Astrocyte (in vitro differentiated cells and primary cell): Measurements from ENCODE around the gene MAST2. TPM values are rescaled to one million over a fixed set of nuclear protein-coding genes. Genes with fewer than 3 reads are reported as not detected.

Experiments used
- DNase-seq: peaks from one replicate; pipeline ENCODE4 v3.0.0-alpha.2; 2010; ENCODE audit warnings: low read depth
- FAIRE-seq: peaks from 2 replicates; lab custom pipeline; 2011; peaks lifted over from hg19 to GRCh38; lab: Jason Lieb, UNC
- H2AFZ ChIP-seq: 2 replicates; pipeline ENCODE4 v1.6.0; 2012; ENCODE audit warnings: low read depth, low read length, inconsistent platforms
- H3K27ac ChIP-seq: 2 replicates; pipeline ENCODE4 v1.5.1; 2011; ENCODE audit warnings: low read depth, low read length, inconsistent platforms
- H3K27me3 ChIP-seq: 2 replicates; pipeline ENCODE4 v1.6.0; 2011; ENCODE audit warnings: low read length, inconsistent platforms; ENCODE audit not compliant: insufficient read depth
- H3K36me3 ChIP-seq: 2 replicates; pipeline ENCODE4 v1.5.1; 2011; ENCODE audit warnings: low read length, inconsistent platforms; ENCODE audit not compliant: insufficient read depth
- H3K4me1 ChIP-seq: 2 replicates; pipeline ENCODE4 v1.5.1; 2011; ENCODE audit warnings: low read length, inconsistent platforms; ENCODE audit not compliant: insufficient read depth
- H3K4me2 ChIP-seq: 2 replicates; pipeline ENCODE4 v1.6.0; 2012; ENCODE audit warnings: low read length, inconsistent platforms
- H3K4me3 ChIP-seq: 2 replicates; pipeline ENCODE4 v1.5.1; 2011; ENCODE audit warnings: low read depth, mild to moderate bottlenecking, low read length, inconsistent platforms; ENCODE audit not compliant: insufficient read depth
- H3K79me2 ChIP-seq: 2 replicates; pipeline ENCODE4 v1.6.0; 2012; ENCODE audit warnings: mild to moderate bottlenecking, low read length, inconsistent platforms; ENCODE audit not compliant: insufficient read depth
- H3K9ac ChIP-seq: 2 replicates; pipeline ENCODE4 v1.6.0; 2012; ENCODE audit warnings: mild to moderate bottlenecking, low read length, inconsistent platforms
- H3K9me3 ChIP-seq: 2 replicates; pipeline ENCODE4 v1.5.1; 2012; ENCODE audit warnings: low read depth, mild to moderate bottlenecking, low read length, inconsistent platforms; ENCODE audit not compliant: insufficient read depth
- H4K20me1 ChIP-seq: 2 replicates; pipeline ENCODE4 v1.6.0; 2012; ENCODE audit warnings: low read length, inconsistent platforms; ENCODE audit not compliant: insufficient read depth
- H3K27ac Mint-ChIP-seq: one replicate; pipeline ENCODE4 v1.8.0; 2021; ENCODE audit warnings: mild to moderate bottlenecking, mixed read lengths; ENCODE audit not compliant: unreplicated experiment
- H3K27me3 Mint-ChIP-seq: one replicate; pipeline ENCODE4 v1.8.0; 2021; ENCODE audit warnings: low read depth, mixed read lengths; ENCODE audit not compliant: unreplicated experiment
- H3K36me3 Mint-ChIP-seq: one replicate; pipeline ENCODE4 v1.8.0; 2021; ENCODE audit warnings: low read depth, mixed read lengths; ENCODE audit not compliant: unreplicated experiment
- H3K4me1 Mint-ChIP-seq: one replicate; pipeline ENCODE4 v1.8.0; 2021; ENCODE audit warnings: low read depth, mixed read lengths; ENCODE audit not compliant: unreplicated experiment
- H3K4me3 Mint-ChIP-seq: one replicate; pipeline ENCODE4 v1.8.0; 2021; ENCODE audit warnings: mild to moderate bottlenecking, moderate library complexity, mixed read lengths; ENCODE audit not compliant: unreplicated experiment
- H3K9me3 Mint-ChIP-seq: one replicate; pipeline ENCODE4 v1.8.0; 2021; ENCODE audit warnings: mild to moderate bottlenecking, mixed read lengths; ENCODE audit not compliant: unreplicated experiment
- CTCF ChIP-seq: IDR thresholded peaks from 2 replicates; pipeline ENCODE4 v1.5.1; 2011; ENCODE audit warnings: low read depth, mild to moderate bottlenecking, inconsistent platforms, low read length, moderate library complexity; ENCODE audit not compliant: insufficient read depth
- EZH2 ChIP-seq: IDR thresholded peaks from 2 replicates; pipeline ENCODE4 v1.6.1; 2012; ENCODE audit warnings: mild to moderate bottlenecking, low read length, inconsistent platforms; ENCODE audit not compliant: insufficient read depth
- total RNA-seq: library from RNA; stranded (reverse); gene quantifications from 2 replicates; pipeline ENCODE4 v1.2.1, GENCODE V29; 2021

MAST2 gene
- total RNA-seq, 1 donor from 2014 or later, result 41.0 TPM

GRCh38 chr1:45891087-45891486 is 87.7 kb downstream of the MAST2 start:
- no peaks in the 10 kb centered on the region for H3K27me3 ChIP-seq
- H3K27me3 Mint-ChIP-seq, result no peaks in the 10 kb centered on the region
- H3K27ac Mint-ChIP-seq, result peak overlapping the region; percentile 53
- H3K27ac ChIP-seq, result peak overlapping the region; percentile 86
- no peak overlapping the region for H3K9ac ChIP-seq
- H3K4me3 ChIP-seq, result no peak overlapping the region
- H3K36me3 Mint-ChIP-seq, result peaks cover 2% of the 10 kb centered on the region
- peaks cover 11% of the 10 kb centered on the region for H3K4me1 Mint-ChIP-seq
- TF ChIP-seq EZH2 (no peak), CTCF (no peak)
- peaks cover 14% of the 10 kb centered on the region for H3K4me1 ChIP-seq
- H3K9me3 ChIP-seq, result no peaks in the 10 kb centered on the region
- DNase-seq (no peak), FAIRE-seq (no peak)
- no peak overlapping the region for H3K4me3 Mint-ChIP-seq
- no peak overlapping the region for H3K4me2 ChIP-seq
- H3K9me3 Mint-ChIP-seq, result no peaks in the 10 kb centered on the region
- H3K79me2 ChIP-seq, result peaks cover 12% of the 10 kb centered on the region
- no peaks in the 10 kb centered on the region for H4K20me1 ChIP-seq
- H2AFZ ChIP-seq, result no peak overlapping the region
- no peaks in the 10 kb centered on the region for H3K36me3 ChIP-seq

DNA sequence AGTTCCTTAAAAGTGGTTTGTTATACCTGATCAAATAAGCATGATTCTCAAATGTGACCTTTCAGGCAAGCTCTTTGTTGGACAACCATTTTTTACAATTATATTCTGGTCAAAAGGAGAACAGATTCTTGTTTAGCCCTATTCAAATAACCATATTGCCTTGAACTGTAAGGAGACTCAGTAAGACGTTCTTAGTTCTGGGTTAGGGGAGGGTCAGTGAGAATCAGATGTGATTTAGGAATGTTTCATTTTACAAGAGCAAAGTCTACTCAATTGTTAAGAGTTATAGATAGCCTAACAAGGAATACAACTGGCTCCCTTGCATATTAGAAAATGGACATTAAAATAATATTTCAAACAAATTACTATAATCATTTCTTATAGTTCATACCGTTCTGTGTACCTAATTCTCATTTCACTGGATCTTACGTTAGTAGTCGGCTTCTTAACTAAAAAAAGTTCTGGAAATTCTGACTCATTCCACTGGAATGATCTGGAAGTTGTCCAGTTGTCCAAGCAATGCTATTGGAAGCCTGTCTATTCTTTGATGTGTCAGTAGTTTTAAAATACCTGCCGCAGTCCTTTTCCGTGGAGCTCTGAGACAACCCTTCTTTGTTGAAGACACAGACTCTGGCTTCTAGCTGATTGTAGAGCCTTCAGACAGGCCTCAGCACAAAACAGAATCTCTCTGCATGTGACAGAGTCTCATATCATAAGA is 88.8 kb downstream of the MAST2 start:
- peak overlapping the region; percentile 67 for H3K4me2 ChIP-seq
- Mint-ChIP-seq H3K27me3 (no peaks in the 10 kb centered on the region), H3K4me3 (peak overlapping the region; percentile 70), H3K36me3 (peaks cover under 1% of the 10 kb centered on the region), H3K4me1 (peaks cover 11% of the 10 kb centered on the region), H3K27ac (peak overlapping the region; percentile 92), H3K9me3 (no peaks in the 10 kb centered on the region)
- no peaks in the 10 kb centered on the region for H3K9me3 ChIP-seq
- no peaks in the 10 kb centered on the region for H3K27me3 ChIP-seq
- peak overlapping the region; percentile 86 for H3K27ac ChIP-seq
- H3K9ac ChIP-seq, result peak overlapping the region; percentile 69
- TF ChIP-seq CTCF, result no peak
- no peak for TF ChIP-seq EZH2
- H3K4me1 ChIP-seq, result peaks cover 14% of the 10 kb centered on the region
- H2AFZ ChIP-seq, result peak overlapping the region; percentile 1
- no peaks in the 10 kb centered on the region for H3K36me3 ChIP-seq
- peak overlapping the region; percentile 14 for H3K4me3 ChIP-seq
- peak; percentile 99 for FAIRE-seq
- DNase-seq, result peak; percentile 92
- peaks cover 9% of the 10 kb centered on the region for H3K79me2 ChIP-seq
- H4K20me1 ChIP-seq, result no peaks in the 10 kb centered on the region

DNA sequence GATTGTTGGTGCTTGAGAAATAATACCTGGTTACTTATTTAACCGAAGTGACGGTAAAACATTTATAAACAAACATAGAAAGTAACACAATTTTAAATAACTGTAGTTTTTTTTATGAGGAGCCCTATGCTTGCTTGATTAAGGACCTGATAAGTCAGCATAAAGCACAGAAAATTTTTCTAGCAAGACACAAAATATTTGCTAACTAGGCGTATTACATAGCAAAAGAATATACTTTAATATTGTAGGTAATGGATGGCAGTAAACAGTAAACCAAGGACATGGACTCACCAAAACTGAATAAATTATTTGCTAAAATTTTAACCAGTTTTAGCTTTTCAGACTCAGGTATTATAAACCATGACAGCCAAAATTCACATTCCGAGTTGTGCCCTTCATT is 90.9 kb downstream of the MAST2 start:
- Mint-ChIP-seq H3K4me3 (no peak overlapping the region), H3K9me3 (no peaks in the 10 kb centered on the region), H3K4me1 (peaks cover 11% of the 10 kb centered on the region), H3K27ac (no peak overlapping the region), H3K27me3 (no peaks in the 10 kb centered on the region), H3K36me3 (no peaks in the 10 kb centered on the region)
- no peak overlapping the region for H3K4me2 ChIP-seq
- FAIRE-seq (no peak), DNase-seq (no peak)
- no peaks in the 10 kb centered on the region for H3K9me3 ChIP-seq
- no peak overlapping the region for H2AFZ ChIP-seq
- no peak overlapping the region for H3K9ac ChIP-seq
- H3K4me1 ChIP-seq, result peaks cover 14% of the 10 kb centered on the region
- no peaks in the 10 kb centered on the region for H4K20me1 ChIP-seq
- TF ChIP-seq EZH2 (no peak), CTCF (no peak)
- no peaks in the 10 kb centered on the region for H3K36me3 ChIP-seq
- H3K27ac ChIP-seq, result no peak overlapping the region
- H3K79me2 ChIP-seq, result peaks cover 6% of the 10 kb centered on the region
- H3K4me3 ChIP-seq, result no peak overlapping the region
- no peaks in the 10 kb centered on the region for H3K27me3 ChIP-seq
